OCI-LY1 (cell line): ENCODE data around the gene SQSTM1.
A peak's percentile ranks its signal among the peaks of the same experiment; 100 is the strongest.

Source experiments
- H2AFZ ChIP-seq: fragments of 200-600 bp; sonication (generic), shearing (Covaris generic); 2 replicates; pipeline ENCODE4 v1.6.0; 2014; ENCODE audit warnings: antibody characterized with exemption, mild to moderate bottlenecking, low read length
- H3F3A ChIP-seq: fragments of 200-600 bp; sonication (generic), shearing (Covaris generic); 2 replicates; pipeline ENCODE4 v1.6.0; 2014; ENCODE audit warnings: mild to moderate bottlenecking, antibody characterized with exemption, low read length, moderate library complexity; ENCODE audit not compliant: insufficient read depth
- H3K27ac ChIP-seq: fragments of 200-600 bp; sonication (generic); 2 replicates; pipeline ENCODE4 v1.5.1; 2014; ENCODE audit warnings: low read length, mixed run types, mild to moderate bottlenecking, low read depth; ENCODE audit not compliant: poor library complexity, severe bottlenecking
- H3K27me3 ChIP-seq: fragments of 200-600 bp; sonication (generic); 2 replicates; pipeline ENCODE4 v1.6.0; 2014; ENCODE audit warnings: antibody characterized with exemption, mild to moderate bottlenecking, low read length, moderate library complexity; ENCODE audit not compliant: insufficient read depth
- H3K36me3 ChIP-seq: fragments of 200-600 bp; sonication (generic); 2 replicates; pipeline ENCODE4 v1.6.1; 2014; ENCODE audit warnings: mild to moderate bottlenecking, antibody characterized with exemption, low read length, moderate library complexity, mixed read lengths; ENCODE audit not compliant: insufficient read depth
- H3K4me1 ChIP-seq: fragments of 200-600 bp; sonication (generic); 2 replicates; pipeline ENCODE4 v1.5.1; 2014; ENCODE audit warnings: mild to moderate bottlenecking, low read length, moderate library complexity; ENCODE audit not compliant: insufficient read depth, severe bottlenecking
- H3K4me2 ChIP-seq: fragments of 200-600 bp; sonication (generic), shearing (Covaris generic); 2 replicates; pipeline ENCODE4 v1.6.1; 2014; ENCODE audit warnings: low read length
- H3K4me3 ChIP-seq: fragments of 200-600 bp; sonication (generic); 2 replicates; pipeline ENCODE4 v1.5.1; 2014; ENCODE audit warnings: low read length, low read depth, mild to moderate bottlenecking, mixed read lengths; ENCODE audit not compliant: poor library complexity, severe bottlenecking
- H3K79me2 ChIP-seq: fragments of 200-600 bp; shearing (Covaris generic); 2 replicates; pipeline ENCODE4 v1.6.1; 2016; ENCODE audit warnings: mixed run types, low read length, mixed read lengths; ENCODE audit not compliant: insufficient read depth
- H3K9ac ChIP-seq: fragments of 200-600 bp; sonication (generic), shearing (Covaris generic); 2 replicates; pipeline ENCODE4 v1.6.1; 2014; ENCODE audit warnings: mild to moderate bottlenecking, low read length, mixed read lengths
- H3K9me2 ChIP-seq: fragments of 200-600 bp; sonication (generic), shearing (Covaris generic); 2 replicates; pipeline ENCODE4 v1.6.1; 2014; ENCODE audit warnings: low read depth, mild to moderate bottlenecking, low read length, mixed read lengths
- H3K9me3 ChIP-seq: fragments of 200-600 bp; shearing (Covaris generic); 2 replicates; pipeline ENCODE4 v1.6.1; 2014; ENCODE audit warnings: low read length, mixed read lengths
- H4K20me1 ChIP-seq: fragments of 200-600 bp; sonication (generic), shearing (Covaris generic); 2 replicates; pipeline ENCODE4 v1.6.0; 2016; ENCODE audit warnings: mild to moderate bottlenecking, low read length; ENCODE audit not compliant: insufficient read depth
- EZH2 ChIP-seq: fragments of 200-600 bp; sonication (generic), shearing (Covaris generic); IDR thresholded peaks from 2 replicates; pipeline ENCODE4 v1.8.0; 2017; ENCODE audit warnings: borderline replicate concordance, mixed run types, mild to moderate bottlenecking, antibody characterized with exemption, low read length, moderate library complexity, mixed read lengths
- TF ChIP-seq, protein P1 (sequence below): fragments of 200-600 bp; sonication (generic), shearing (Covaris generic); IDR thresholded peaks from 2 replicates; pipeline ENCODE4 v1.5.1; 2017; ENCODE audit warnings: mild to moderate bottlenecking, antibody characterized with exemption, low read length, moderate library complexity, mixed read lengths

Gene SQSTM1

DNA sequence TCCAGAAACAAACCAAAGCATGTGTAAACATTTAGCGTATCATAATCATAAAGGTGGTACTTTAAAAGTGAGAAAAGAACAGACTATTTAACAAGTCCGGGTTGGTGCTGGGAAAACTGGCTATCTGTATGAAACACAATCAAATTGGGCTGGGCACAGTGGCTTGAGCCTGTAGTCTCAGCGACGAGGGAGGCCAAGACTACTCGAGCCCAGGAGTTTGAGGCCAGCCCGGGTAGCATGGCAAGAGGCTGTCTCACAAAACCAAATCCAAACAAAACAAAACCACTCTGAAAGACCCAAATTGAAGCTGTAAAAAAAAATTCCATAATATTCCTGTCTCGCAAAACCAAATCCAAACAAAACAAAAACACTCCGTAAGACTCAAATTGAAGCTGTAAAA lies 33.7 kb downstream of the SQSTM1 start:
- H3K9ac ChIP-seq: no peak overlapping the region
- TF ChIP-seq, protein P1, sequence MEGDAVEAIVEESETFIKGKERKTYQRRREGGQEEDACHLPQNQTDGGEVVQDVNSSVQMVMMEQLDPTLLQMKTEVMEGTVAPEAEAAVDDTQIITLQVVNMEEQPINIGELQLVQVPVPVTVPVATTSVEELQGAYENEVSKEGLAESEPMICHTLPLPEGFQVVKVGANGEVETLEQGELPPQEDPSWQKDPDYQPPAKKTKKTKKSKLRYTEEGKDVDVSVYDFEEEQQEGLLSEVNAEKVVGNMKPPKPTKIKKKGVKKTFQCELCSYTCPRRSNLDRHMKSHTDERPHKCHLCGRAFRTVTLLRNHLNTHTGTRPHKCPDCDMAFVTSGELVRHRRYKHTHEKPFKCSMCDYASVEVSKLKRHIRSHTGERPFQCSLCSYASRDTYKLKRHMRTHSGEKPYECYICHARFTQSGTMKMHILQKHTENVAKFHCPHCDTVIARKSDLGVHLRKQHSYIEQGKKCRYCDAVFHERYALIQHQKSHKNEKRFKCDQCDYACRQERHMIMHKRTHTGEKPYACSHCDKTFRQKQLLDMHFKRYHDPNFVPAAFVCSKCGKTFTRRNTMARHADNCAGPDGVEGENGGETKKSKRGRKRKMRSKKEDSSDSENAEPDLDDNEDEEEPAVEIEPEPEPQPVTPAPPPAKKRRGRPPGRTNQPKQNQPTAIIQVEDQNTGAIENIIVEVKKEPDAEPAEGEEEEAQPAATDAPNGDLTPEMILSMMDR: no peak
- no peak for TF ChIP-seq EZH2
- no peaks in the 10 kb centered on the region for H4K20me1 ChIP-seq
- 0 out of 2 replicates have a peak, but pooled peaks cover 3% of the 10 kb centered on the region for H3K79me2 ChIP-seq
- H3K9me3 ChIP-seq: no peaks in the 10 kb centered on the region
- peaks cover 28% of the 10 kb centered on the region for H3K36me3 ChIP-seq
- no peaks in the 10 kb centered on the region for H3K9me2 ChIP-seq
- no peak overlapping the region for H3K27ac ChIP-seq
- no peaks in the 10 kb centered on the region for H3K27me3 ChIP-seq
- H3F3A ChIP-seq: no peaks in the 10 kb centered on the region
- H3K4me3 ChIP-seq: no peak overlapping the region
- H2AFZ ChIP-seq: no peak overlapping the region
- peaks cover 24% of the 10 kb centered on the region for H3K4me1 ChIP-seq
- no peak overlapping the region for H3K4me2 ChIP-seq

- H3K27me3 ChIP-seq: no peaks in the 10 kb centered on the region
- H3K27ac ChIP-seq: peak overlapping the region; percentile 22
- no peak overlapping the region for H2AFZ ChIP-seq
- H3K4me1 ChIP-seq: peaks cover 23% of the 10 kb centered on the region
- TF ChIP-seq EZH2: no peak
- TF ChIP-seq, protein P1: no peak
- H3K9me3 ChIP-seq: no peaks in the 10 kb centered on the region
- no peaks in the 10 kb centered on the region for H4K20me1 ChIP-seq
- H3K4me3 ChIP-seq: peak overlapping the region; percentile 78
- peaks cover 3% of the 10 kb centered on the region; the same call in 1 of the 2 replicates for H3F3A ChIP-seq
- no peaks in the 10 kb centered on the region for H3K9me2 ChIP-seq
- H3K79me2 ChIP-seq: 0 out of 2 replicates have a peak, but pooled peaks cover 3% of the 10 kb centered on the region
- peak overlapping the region; percentile 79 for H3K9ac ChIP-seq
- H3K36me3 ChIP-seq: peaks cover 16% of the 10 kb centered on the region
- peak overlapping the region; percentile 74 for H3K4me2 ChIP-seq
Measured at GRCh38 chr5:179858241-179858585, 37.5 kb downstream of the SQSTM1 start.

DNA sequence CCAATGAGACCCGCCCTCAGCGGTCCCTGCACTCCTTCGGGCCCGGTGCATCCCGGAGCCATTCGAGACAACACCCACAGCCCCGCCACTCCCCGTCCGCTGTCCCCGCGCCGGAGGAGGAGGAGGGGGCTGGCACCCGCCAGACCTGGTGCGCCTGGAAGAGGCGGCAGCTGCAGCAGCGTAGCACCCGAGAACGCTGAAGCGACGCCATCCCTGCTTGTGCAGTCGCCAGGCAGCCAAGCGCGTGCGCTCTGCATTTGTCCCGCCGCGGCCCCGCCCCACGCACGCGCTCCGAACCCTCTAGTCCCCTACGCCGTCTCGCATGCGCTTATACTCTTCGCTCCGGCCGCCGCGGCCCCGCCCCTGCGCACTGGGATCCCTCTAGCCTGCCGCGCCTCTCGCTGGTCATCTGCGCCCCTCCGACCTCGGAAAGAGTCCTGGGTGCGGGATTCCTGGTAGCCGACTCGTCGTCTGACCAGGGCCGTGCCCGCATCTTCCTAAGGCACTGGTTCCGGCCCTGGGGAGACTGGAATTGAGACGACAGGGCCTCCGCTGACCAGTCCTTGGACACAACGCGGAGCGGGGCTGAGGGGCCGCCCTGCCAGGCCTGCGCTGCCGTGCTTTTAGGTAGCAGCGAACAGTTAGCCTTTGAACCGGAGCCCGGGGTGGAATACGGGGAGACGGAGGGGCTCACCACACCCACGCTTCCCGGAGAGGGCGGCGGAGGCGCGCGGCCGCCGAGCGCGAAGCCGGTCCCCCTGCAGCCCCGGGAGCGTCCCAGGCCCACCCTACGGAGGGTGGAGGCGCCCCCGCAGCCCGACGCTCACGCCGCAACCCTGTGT lies 38.1 kb downstream of the SQSTM1 start, which contains the start of gene MRNIP:
Gene MRNIP (minus strand): TSS at position 232 of the 842 bp plus-strand sequence. CDS start 21 bp downstream, at position 211.
- H3K27me3 ChIP-seq: no peaks in the 10 kb centered on the region
- no peaks in the 10 kb centered on the region for H3K9me2 ChIP-seq
- H3K4me1 ChIP-seq: peaks cover 21% of the 10 kb centered on the region
- peak within 1 kb of the TSS; percentile 78 for H3K4me3 ChIP-seq
- peaks cover 3% of the 10 kb centered on the region; the same call in 1 of the 2 replicates for H3F3A ChIP-seq
- H3K79me2 ChIP-seq: 0 out of 2 replicates have a peak, but pooled peaks cover 3% of the 10 kb centered on the region
- H2AFZ ChIP-seq: 0 out of 2 replicates have a peak within 1 kb of the TSS, but pooled peaks have one; percentile 14
- peak within 1 kb of the TSS; percentile 74 for H3K4me2 ChIP-seq
- TF ChIP-seq EZH2: no peak
- TF ChIP-seq, protein P1: no peak
- H4K20me1 ChIP-seq: no peaks in the 10 kb centered on the region
- peaks cover 22% of the 10 kb centered on the region for H3K36me3 ChIP-seq
- no peaks in the 10 kb centered on the region for H3K9me3 ChIP-seq
- H3K27ac ChIP-seq: peak within 1 kb of the TSS; percentile 22
- peak within 1 kb of the TSS; percentile 79 for H3K9ac ChIP-seq
